Measurements from ENCODE around the gene MLPH.

The MLPH gene

GRCh38 chr2:237501892-237502513 lies 15.0 kb downstream of the MLPH start:
- no peak for DNase-seq

GRCh38 chr2:237503201-237503600 lies 16.1 kb downstream of the MLPH start:
- DNase-seq: peak; percentile 52 to 60

- DNase-seq: no peak
These were observed 18.3 kb downstream of the MLPH start for GRCh38 chr2:237505188-237505939.

DNA sequence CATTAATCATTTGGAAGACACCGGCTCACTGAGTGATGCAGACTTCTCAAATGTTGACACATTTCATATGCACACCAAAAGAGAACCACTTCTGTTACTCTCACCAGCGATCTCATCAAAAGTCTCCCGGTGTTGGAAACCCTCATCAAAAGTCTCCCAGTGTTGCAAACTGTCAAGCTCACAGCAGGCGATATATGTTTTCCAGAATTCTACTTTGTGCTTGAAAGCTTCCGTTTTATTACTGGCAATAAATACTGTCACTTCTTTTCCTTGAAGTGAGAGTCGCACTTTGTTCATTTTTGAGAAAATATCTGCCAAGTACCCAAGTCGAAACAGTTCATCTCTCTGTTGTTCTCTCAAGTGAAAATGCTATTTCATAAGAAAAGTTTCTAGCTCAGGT lies 20.5 kb downstream of the MLPH start:
- DNase-seq: no peak

DNA sequence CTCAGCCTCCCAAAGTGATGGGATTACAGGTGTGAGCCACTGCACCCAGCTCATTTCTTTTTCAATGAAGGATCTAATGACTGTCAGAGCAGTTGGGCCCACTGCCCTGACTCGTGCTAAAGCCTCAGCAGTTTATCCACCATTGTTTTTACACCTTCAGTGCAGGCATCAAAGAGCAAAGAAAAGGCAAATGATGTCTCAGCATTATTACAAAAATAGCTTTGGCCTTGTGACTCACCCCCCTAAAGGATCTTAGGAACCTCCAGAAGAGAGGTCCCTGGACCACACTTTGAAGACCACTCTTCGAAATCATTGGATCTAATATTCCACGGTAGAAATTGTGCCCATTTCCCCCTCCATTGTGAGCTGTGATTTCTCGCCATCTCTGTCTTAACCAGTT lies 21.3 kb downstream of the MLPH start:
- no peak for DNase-seq

DNA sequence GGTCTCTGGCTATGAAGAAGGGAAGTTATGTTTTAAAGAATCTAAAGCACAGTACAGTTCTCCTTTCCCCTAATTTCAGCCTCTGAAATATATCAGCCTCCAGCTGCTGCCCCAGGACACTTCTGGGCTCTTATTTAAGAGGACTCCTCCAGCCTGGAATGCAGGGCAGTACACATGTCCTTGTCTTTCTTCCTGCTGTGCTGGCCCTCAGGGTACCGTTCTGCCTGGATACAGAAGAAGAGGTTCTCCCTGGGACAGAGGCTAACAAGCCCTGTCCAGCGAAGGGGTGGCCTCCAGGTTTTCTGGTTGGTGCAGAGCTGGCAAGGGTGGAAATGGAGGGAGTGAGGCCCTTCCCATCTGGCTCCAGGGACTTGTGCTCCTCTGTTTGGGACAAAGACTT lies 22.1 kb downstream of the MLPH start:
- no peak for DNase-seq

DNA sequence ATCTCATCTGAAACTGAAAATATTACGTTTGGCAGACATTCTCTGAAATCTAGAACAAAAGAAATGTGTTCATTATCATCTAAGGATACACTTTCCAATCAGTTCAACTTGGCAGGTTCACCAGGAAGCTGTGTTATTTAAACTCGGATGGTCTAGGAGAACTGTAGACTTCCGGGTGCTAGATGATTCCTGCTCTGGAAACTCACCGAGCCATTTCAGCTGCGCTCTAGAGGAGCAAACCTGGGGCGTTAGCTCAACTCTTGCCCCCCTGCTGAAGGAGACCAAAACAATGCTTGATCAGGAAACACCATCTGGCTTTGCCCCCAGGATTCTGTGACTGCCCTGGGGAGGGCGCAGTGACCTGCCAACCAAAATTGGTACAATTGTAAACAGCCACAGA lies 22.9 kb downstream of the MLPH start:
- DNase-seq: no peak

DNA sequence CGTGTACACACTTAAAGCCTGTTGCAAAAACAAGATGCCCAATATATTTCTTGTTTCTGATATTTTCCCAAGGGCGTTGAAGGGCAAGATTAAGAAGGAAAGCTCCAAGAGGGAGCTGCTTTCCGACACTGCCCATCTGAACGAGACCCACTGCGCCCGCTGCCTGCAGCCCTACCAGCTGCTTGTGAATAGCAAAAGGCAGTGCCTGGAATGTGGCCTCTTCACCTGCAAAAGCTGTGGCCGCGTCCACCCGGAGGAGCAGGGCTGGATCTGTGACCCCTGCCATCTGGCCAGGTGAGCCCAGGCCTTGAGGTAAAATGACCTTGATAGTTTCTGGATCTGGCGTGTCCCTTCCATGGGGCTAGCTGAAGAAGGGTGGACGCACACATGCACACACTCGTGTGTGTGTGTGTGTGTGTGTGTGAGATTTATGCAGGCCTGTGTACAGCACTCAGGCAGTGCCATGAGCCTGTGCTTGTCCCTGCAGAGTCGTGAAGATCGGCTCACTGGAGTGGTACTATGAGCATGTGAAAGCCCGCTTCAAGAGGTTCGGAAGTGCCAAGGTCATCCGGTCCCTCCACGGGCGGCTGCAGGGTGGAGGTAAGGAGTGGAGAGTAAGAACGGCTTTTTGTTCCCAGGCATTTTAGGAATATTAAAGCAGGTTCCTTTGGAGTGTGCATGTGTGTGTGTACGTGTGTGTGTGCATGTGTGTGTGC lies 23.6 kb downstream of the MLPH start:
- DNase-seq: no peak

DNA sequence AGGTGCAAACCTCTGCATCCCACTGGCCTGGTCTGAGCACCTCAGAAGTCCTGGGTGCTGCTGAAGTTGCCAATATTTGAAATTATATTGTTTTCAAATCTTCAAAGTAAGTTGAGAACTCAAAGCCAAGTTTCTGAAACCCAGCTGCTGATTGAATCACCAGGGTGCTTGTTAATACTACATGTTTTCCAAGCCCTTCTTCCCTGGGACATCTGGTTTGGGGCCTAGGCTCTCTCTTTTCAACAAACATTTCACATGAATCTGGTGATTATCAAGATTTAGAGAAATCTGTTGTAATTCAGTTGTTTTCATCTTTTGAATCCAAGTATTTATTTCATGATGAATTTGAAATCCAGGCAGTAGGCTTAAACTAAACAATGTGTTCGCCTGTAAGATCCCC lies 24.4 kb downstream of the MLPH start:
- DNase-seq: no peak

- DNase-seq: no peak
These were observed 24.9 kb downstream of the MLPH start for GRCh38 chr2:237511885-237512405.

- DNase-seq: peak; percentile 57 to 90
These were observed 25.9 kb downstream of the MLPH start for GRCh38 chr2:237512774-237513466.

- DNase-seq: no peak
These were observed 26.6 kb downstream of the MLPH start for GRCh38 chr2:237513693-237514092.

- no peak for DNase-seq
These were observed 27.6 kb downstream of the MLPH start for GRCh38 chr2:237514474-237515130.

DNA sequence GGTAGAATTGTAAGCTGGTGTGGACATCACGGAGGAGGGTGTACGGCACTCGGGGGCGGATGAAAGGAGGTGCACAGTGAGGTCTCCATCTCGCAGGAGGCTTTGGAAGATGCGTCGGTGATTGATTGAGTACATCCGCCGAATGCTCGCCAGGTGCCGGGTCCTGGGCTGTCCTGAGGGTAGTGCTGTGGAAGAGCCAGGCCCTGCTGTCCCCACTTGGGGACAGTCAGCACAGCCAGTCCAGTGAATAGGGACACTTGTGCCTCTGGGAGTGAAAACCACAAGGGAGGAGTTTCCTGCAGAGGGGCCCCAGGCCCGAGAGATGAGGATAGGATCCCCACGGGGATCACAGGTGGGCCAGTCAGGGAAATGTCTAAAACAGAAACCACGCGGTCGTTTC lies 28.1 kb downstream of the MLPH start:
- DNase-seq: no peak

- no peak for DNase-seq
These were observed 28.7 kb downstream of the MLPH start for GRCh38 chr2:237515621-237516275.

DNA sequence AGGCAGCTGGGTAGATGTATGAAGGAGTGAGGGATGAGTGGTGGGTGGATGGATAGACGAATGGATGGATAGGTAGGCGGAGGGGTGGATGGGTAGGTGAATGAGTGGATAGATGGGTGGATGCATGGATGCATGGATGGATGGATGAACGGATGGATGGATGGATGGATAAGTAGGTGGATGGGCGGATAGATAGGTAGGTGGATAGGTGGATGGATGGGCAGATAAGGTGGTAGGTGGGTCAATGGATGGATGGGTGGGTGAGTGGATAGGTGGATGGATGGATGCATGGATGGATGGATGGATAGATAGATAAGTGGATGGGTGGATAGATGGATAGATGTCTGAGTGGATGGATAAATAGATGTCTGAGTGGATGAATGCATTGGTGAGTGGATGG lies 30.1 kb downstream of the MLPH start:
- no peak for DNase-seq

DNA sequence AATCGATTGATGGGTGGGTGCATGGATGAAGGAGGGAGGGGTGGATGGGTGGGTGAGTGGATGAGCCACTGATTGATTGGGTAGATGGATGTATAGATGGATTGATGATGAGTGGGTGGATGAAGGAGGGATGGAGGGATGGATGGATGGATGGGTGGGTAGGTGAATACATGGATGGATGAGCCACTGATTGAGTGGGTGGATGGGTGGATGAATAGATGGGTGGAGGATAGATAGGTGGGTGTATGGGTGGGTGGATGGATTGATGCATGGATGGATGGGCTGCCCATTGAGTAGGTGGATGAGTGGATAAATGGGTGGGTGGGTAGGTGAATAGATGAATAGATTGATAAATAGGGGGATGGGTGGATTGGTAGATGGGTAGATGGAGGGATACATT lies 30.9 kb downstream of the MLPH start:
- DNase-seq: no peak

GRCh38 chr2:237519506-237520245 lies 32.6 kb downstream of the MLPH start:
- DNase-seq: no peak

DNA sequence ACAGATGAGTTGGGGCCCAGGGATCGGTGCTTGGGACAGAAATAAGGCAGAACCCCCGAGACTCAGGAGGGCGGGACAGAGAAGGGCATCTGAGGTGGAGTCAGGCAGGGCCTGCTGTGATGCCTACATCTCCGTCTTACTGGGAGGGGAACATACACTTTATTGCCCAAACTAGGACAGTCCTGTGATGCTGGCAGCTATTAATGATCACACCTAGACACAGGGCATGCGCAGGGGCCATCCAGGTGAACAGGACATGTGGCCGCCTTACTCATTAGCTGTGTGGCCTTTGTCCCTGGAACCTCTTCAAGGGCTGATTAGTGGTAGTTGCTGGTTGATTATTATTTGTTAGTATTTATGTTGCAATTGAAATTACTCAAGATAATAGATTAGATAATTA lies 33.2 kb downstream of the MLPH start:
- no peak for DNase-seq

DNA sequence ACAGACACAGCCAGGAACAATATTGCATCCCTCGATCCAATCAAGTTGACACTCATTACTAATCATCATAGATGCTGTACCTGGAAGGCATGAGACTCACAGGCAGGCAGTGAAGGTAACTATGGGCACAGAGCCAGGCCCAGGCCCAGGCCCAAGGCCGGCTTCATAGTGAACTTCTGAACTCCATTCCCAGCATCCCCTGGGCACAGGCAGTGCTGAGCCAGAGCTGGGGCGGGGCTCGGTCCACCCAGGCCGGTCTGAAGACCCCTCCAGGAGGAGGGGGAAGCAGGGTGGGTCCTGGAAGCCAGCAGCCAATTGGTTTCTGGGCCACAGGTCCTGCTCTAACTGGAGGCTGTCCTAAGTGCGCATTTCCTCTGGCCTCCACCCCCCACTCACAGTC lies 37.6 kb downstream of the MLPH start:
- DNase-seq: no peak

DNA sequence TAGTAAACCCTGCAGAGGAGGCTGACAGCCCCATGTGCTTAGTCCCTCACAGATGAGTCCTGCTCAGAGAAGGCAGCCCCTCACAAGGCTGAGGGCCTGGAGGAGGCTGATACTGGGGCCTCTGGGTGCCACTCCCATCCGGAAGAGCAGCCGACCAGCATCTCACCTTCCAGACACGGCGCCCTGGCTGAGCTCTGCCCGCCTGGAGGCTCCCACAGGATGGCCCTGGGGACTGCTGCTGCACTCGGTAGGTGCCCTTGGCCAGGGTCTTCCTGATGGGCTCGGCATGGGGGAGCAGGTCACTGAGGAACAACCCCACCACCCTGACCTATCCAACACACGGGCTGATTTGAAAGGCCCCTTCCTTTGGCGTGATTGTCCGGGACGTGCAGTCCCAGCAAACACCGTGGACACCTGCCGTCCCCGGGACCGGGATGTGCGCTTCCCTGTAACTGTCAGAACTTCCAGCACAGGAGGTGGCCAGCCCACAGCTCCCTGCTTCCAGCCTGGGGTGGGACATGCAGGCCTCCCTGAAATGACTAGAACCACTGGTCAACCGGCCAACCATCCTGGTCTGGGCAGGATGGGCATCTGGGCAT lies 38.6 kb downstream of the MLPH start:
- DNase-seq: no peak
